Measurements from ENCODE around the gene ABHD12.

DNA sequence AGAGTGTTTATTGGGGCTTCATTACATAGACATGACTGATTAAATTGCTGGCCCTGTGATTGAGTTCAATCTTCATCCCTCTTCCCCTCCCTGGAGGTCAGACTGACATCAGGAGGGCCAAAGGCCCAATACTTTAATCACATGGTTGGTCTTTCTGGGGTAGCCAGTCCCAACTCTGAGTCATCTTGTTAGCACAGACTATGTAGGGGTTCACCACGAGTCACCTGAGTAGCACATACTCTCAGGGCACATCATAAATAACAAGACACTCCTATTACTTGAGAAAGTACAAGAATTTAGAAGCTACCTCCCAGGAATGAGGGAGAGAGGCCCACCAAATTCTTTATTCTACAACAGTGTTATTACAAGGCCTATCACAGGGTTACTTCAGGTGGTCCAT is 28.1 kb upstream of the ABHD12 start:
- TF ChIP-seq POLR2AphosphoS5 (IDR thresholded peaks at IDR 0.05; ENCODE audit: insufficient read depth, low read depth, low read length) (no peak), CTCF (IDR thresholded peaks at IDR 0.05; ENCODE audit: extremely low read depth in 1 of 2, insufficient read depth in 1 of 2, low read depth in 1 of 2, low read length in 2 of 2) (no peak), MAX (IDR thresholded peaks at IDR 0.05; ENCODE audit: insufficient read depth, insufficient read length) (no peak), POLR2A (IDR thresholded peaks at IDR 0.05; ENCODE audit: low read depth, low read length) (no peak)
